NT2/D1 (cell line): ENCODE results near the gene OR12D3.

ENCODE experiments used
- YY1 ChIP-seq: IDR thresholded peaks from 2 replicates; pipeline ENCODE4 v1.6.1; 2011; ENCODE audit not compliant: insufficient read length, insufficient read depth
- ZNF274 ChIP-seq: IDR thresholded peaks from 2 replicates; pipeline ENCODE4 v1.6.1; 2011; ENCODE audit warnings: mild to moderate bottlenecking, low read depth, low read length

DNA sequence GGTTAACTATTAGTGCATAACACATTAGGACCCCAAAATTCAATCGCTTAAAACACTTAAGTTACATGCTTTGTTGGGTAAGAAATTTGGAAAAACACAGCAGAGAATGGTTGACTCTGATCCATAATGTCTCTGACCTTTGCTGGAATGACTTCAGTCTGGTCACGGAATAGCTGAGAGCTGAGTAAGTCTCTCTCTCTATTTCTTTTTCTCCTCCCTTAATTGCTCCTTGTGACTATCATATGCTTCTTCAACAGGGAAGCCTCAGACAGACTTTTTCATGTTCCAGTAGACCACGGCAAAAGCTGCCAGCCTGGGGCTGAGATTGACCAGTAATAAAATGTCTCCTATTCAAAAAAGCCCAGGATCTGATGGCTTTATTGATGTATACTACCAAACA, 44.4 kb upstream of the OR12D3 start:
- TF ChIP-seq YY1 (no peak), ZNF274 (no peak)
